Measurements from ENCODE around the gene DDX17.
"Not testable (repeated sequence)": the region's sequence is repeated elsewhere in the genome, so short reads cannot be mapped to it uniquely, and the experiment has no call there.

- not testable (repeated sequence) for TF ChIP-seq CTCF, EP300 (IDR thresholded peaks at IDR 0.05)
Observed at GRCh38 chr22:38470179-38470578, 35.9 kb downstream of the DDX17 start.
